Endothelial cell of umbilical vein (primary cell): ENCODE measurements around the gene CNNM3. TPM values are rescaled to one million over a fixed set of nuclear protein-coding genes. Genes with fewer than 3 reads are reported as not detected.

ENCODE experiments used
- BruUV-seq: library from RNA; stranded (reverse); fragments of 400-500 nt; replicated peaks from 2 replicates; lab custom pipeline; 2021; lab: Mats Ljungman, UMichigan
- CTCF ChIA-PET: fragments of 300-600, 350-600 bp; sonication (Branson Sonifier 250); formaldehyde crosslinking; loops from one replicate; lab custom pipeline; 2021; ENCODE audit warnings: antibody characterized with exemption, inconsistent platforms; lab: Charles Lee
- POLR2A ChIA-PET: fragments of 300-600, 350-600 bp; sonication (Branson Sonifier 250); formaldehyde crosslinking; loops from one replicate; lab custom pipeline; 2021; ENCODE audit warnings: antibody characterized with exemption, inconsistent platforms; lab: Charles Lee
- DNase-seq: peaks from one replicate; pipeline ENCODE4 v3.0.0-alpha.2; 2011; ENCODE audit warnings: low read depth, low spot score
- FAIRE-seq: peaks from 2 replicates; lab custom pipeline; 2011; peaks lifted over from hg19 to GRCh38; lab: Jason Lieb, UNC
- H2AFZ ChIP-seq: 2 replicates; pipeline ENCODE4 v1.6.0; 2012; ENCODE audit warnings: low read depth, low read length, control low read depth, inconsistent platforms
- H3K27ac ChIP-seq: 2 replicates; pipeline ENCODE4 v1.5.1; 2011; ENCODE audit warnings: low read depth, mild to moderate bottlenecking, control low read depth, low read length, moderate library complexity; ENCODE audit not compliant: insufficient read depth
- H3K27me3 ChIP-seq, 2 experiments: 2 replicates each; pipeline versions ENCODE4 v1.6.0 to v1.6.1; 2011; ENCODE audit warnings: low read length in 2 of 2, mixed read lengths in 1 of 2; ENCODE audit not compliant: control insufficient read depth in 2 of 2, insufficient read depth in 2 of 2
- H3K36me3 ChIP-seq, 2 experiments: 2 replicates in 1 of 2; 3 replicates in 1 of 2; pipeline ENCODE4 v1.5.1; 2011; ENCODE audit warnings: low read length in 2 of 2, mild to moderate bottlenecking in 1 of 2, moderate library complexity in 1 of 2; ENCODE audit not compliant: control insufficient read depth in 2 of 2, insufficient read depth in 2 of 2; ENCODE audit errors: extremely low read depth in 1 of 2
- H3K4me1 ChIP-seq: 3 replicates; pipeline ENCODE4 v1.5.1; 2011; ENCODE audit warnings: mild to moderate bottlenecking, low read length; ENCODE audit not compliant: control insufficient read depth, insufficient read depth; ENCODE audit errors: extremely low read depth
- H3K4me2 ChIP-seq: 2 replicates; pipeline ENCODE4 v1.6.1; 2011; ENCODE audit warnings: low read length, control low read depth, mixed read lengths; ENCODE audit not compliant: insufficient read depth
- H3K4me3 ChIP-seq, 3 experiments: fragments of 200-600 bp in 1 of 3; sonication (generic), shearing (Covaris generic) in 1 of 3; replicated peaks in 1 of 3; 2 replicates each; pipeline ENCODE4 v1.5.1; 2011 to 2016; ENCODE audit warnings: control low read depth in 3 of 3, low read length in 3 of 3, mild to moderate bottlenecking in 2 of 3, inconsistent platforms in 1 of 3, low read depth in 1 of 3, moderate library complexity in 1 of 3; ENCODE audit not compliant: insufficient read depth in 1 of 3
- H3K79me2 ChIP-seq: 2 replicates; pipeline ENCODE4 v1.6.0; 2012; ENCODE audit warnings: low read length, inconsistent platforms; ENCODE audit not compliant: control insufficient read depth, insufficient read depth
- H3K9ac ChIP-seq: replicated peaks from 2 replicates; pipeline ENCODE3; 2011; ENCODE audit warnings: low read length, control low read depth; ENCODE audit not compliant: insufficient read depth; ENCODE audit errors: extremely low read depth
- H3K9me1 ChIP-seq: replicated peaks from 3 replicates; pipeline ENCODE4 v1.6.0; 2011; ENCODE audit warnings: mild to moderate bottlenecking, low read length; ENCODE audit not compliant: control insufficient read depth, insufficient read depth; ENCODE audit errors: extremely low read depth
- H3K9me3 ChIP-seq: replicated peaks from 2 replicates; pipeline ENCODE4 v1.5.1; 2012; ENCODE audit warnings: low read length, inconsistent platforms; ENCODE audit not compliant: control insufficient read depth, insufficient read depth
- H4K20me1 ChIP-seq: replicated peaks from 2 replicates; pipeline ENCODE3; 2011; ENCODE audit warnings: mild to moderate bottlenecking, low read length; ENCODE audit not compliant: control insufficient read depth, insufficient read depth; ENCODE audit errors: extremely low read depth
- EZH2 ChIP-seq: IDR thresholded peaks from 2 replicates; pipeline ENCODE4 v1.6.1; 2012; ENCODE audit warnings: borderline replicate concordance, low read depth, mild to moderate bottlenecking, moderate library complexity, low read length, inconsistent platforms; ENCODE audit not compliant: severe bottlenecking
- FOS ChIP-seq: IDR thresholded peaks from 2 replicates; pipeline ENCODE4 v1.6.1; 2011; ENCODE audit warnings: mild to moderate bottlenecking, low read length, moderate library complexity, borderline replicate concordance; ENCODE audit not compliant: insufficient read depth
- GATA2 ChIP-seq: IDR thresholded peaks from 2 replicates; pipeline ENCODE4 v1.7.0; 2011; ENCODE audit warnings: low read depth, mild to moderate bottlenecking, moderate library complexity, mixed read lengths, low read length; ENCODE audit not compliant: insufficient read length, insufficient read depth
- JUN ChIP-seq: IDR thresholded peaks from 2 replicates; pipeline ENCODE4 v1.6.1; 2011; ENCODE audit warnings: borderline replicate concordance, low read depth; ENCODE audit not compliant: insufficient read length, insufficient read depth
- MYC ChIP-seq: IDR thresholded peaks from one replicate; pipeline ENCODE4 v1.6.1; 2011; ENCODE audit warnings: mild to moderate bottlenecking, low read depth, low read length
- POLR2A ChIP-seq: IDR thresholded peaks from 2 replicates; pipeline ENCODE4 v1.6.1; 2012; ENCODE audit warnings: low read depth, mild to moderate bottlenecking, control low read depth, low read length
- POLR2AphosphoS5 ChIP-seq: IDR thresholded peaks from 2 replicates; pipeline ENCODE4 v1.6.1; 2012; ENCODE audit warnings: low read depth, mild to moderate bottlenecking, control low read depth, low read length, moderate library complexity; ENCODE audit not compliant: insufficient read depth
- dilution Hi-C: fragments of 300-500 bp; cut with MboI; formaldehyde crosslinking; loops from one replicate; pipeline ENCODE4 v1.15.0; 2019; ENCODE audit warnings: low sequenced_read_pairs; ENCODE audit not compliant: extremely low pct_ligation_motif_present
- intact Hi-C: fragments of 100-400 bp; cut with micrococcal nuclease; formaldehyde crosslinking; loops from one replicate; pipeline ENCODE4 v1.10.0; 2022
- polyA plus RNA-seq, 4 experiments: library from polyadenylated mRNA; depleted of rRNA in 3 of 4; stranded (reverse) in 3 of 4; unstranded in 1 of 4; fragments of >200 nt; gene quantifications; 2 replicates each; pipeline versions ENCODE4 v1.2.1 to v1.2.3, GENCODE V29; 2011 to 2012; ENCODE audit warnings: missing spikeins in 1 of 4
- total RNA-seq: library from RNA; stranded (reverse); gene quantifications from 2 replicates; pipeline ENCODE4 v1.2.3, GENCODE V29; 2021
- TF ChIP-seq, protein P1 (sequence below): IDR thresholded peaks from 2 replicates; pipeline ENCODE4 v1.6.1; 2011; ENCODE audit not compliant: insufficient read depth, insufficient read length
- TF ChIP-seq, protein P2 (sequence below), 2 donors: IDR thresholded peaks; 1 replicate in 1 of 2; 2 replicates in 1 of 2; pipeline ENCODE4 v1.5.1; 2011; ENCODE audit warnings: low read length in 2 of 2, mild to moderate bottlenecking in 2 of 2, moderate library complexity in 2 of 2, control low read depth in 1 of 2, inconsistent platforms in 1 of 2, low read depth in 1 of 2; ENCODE audit not compliant: insufficient read depth in 1 of 2; ENCODE audit errors: extremely low read depth in 1 of 2

CNNM3 gene
- total and polyA plus RNA-seq, 2 donors (not counting 3 experiments of a cell fraction or from before 2014, with no cell fraction given): 13.0 to 14.9 TPM

DNA sequence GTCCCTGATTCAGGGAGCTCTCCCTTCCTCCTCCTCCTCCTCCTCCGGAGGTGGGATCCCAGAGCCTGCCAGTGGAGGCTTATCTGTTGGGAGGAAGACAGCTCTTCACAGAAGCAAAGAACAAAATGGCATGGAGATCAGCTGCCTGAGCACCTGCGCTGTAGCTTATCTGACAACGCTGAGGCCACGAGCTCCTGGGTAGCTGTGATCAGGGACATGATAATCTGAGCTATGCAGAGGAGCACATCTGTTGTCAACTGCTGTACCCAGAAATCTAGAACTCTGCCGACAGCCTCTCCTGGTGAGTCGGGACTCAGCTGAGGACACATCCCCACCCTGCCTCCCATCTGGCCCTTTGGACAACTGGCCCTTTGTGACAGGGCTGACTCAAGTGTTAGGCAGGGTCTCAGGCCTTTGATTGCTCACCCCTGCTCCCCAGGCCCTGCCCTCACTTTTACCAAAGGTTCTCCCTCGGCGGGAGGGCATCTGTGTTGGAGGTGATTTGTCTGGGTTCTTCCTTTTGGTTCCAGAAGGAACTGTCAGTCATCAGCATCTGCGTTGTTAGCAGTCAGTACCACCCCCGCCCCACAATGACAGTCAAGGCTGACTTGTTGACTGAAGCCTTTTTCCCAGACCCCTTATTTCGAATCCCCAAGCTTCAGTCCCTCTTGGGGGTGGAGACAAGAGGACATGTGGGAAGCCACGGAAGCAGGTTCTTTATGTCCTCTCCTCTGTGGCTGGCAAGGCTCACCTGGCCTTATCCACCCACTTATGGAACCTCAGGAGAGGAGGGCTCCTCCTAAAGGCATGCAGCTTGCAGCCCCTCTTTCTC, 5.9 kb upstream of the CNNM3 start:
- Histone ChIP-seq H3K9me3 (no peaks in the 10 kb centered on the region), H3K4me3 (no peak overlapping the region), H3K9me1 (no peaks in the 10 kb centered on the region), H4K20me1 (no peaks in the 10 kb centered on the region), H3K27me3 (no peaks in the 10 kb centered on the region), H3K9ac (no peak overlapping the region), H3K4me1 (peaks cover under 1% of the 10 kb centered on the region), H3K4me2 (no peak overlapping the region), H3K36me3 (no peaks in the 10 kb centered on the region), H3K79me2 (no peaks in the 10 kb centered on the region), H2AFZ (no peak overlapping the region), H3K27ac (no peak overlapping the region)
- BruUV-seq: no TSS peak
- ChIA-PET POLR2A (no interaction called here), CTCF (interaction anchor here (0.6 to 3.6 kb wide), 3 partner anchors 10 to 46 kb away, joined by 3 to 12 read pairs (median 3); no protein-coding TSS in a partner anchor)
- dilution Hi-C loops (no loop called here), intact Hi-C loops (no loop called here)
- no peak for TF ChIP-seq EZH2
- TF ChIP-seq POLR2AphosphoS5: no peak
- DNase-seq (no peak), FAIRE-seq (no peak)

DNA sequence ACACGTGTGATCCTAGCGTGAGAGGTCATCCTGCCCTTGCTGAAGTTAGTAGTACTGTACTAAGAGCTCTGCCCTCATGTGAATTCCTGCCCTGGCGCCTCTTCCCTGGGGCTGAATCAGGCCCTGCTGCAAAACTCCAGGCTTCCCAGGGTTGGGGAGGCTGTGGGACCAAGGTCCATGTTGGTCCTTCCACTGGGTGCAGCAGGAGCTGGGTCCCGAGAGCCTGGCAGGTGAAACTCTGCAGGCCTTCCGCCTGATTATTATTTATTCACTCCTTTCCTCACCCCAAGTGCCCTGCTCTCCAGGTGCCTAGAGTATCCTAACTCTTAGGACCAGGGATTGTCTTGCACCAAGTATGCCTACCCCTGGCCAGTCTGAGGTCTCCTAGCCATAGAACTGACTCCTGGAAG, 5.3 kb upstream of the CNNM3 start:
- Histone ChIP-seq H3K9ac (no peak overlapping the region), H3K4me3 (no peak overlapping the region), H2AFZ (no peak overlapping the region), H3K36me3 (no peaks in the 10 kb centered on the region), H3K27me3 (no peaks in the 10 kb centered on the region), H3K4me1 (peaks cover 5% of the 10 kb centered on the region), H3K9me3 (no peaks in the 10 kb centered on the region), H3K27ac (no peak overlapping the region), H4K20me1 (no peaks in the 10 kb centered on the region), H3K9me1 (no peaks in the 10 kb centered on the region), H3K4me2 (no peak overlapping the region), H3K79me2 (no peaks in the 10 kb centered on the region)
- TF ChIP-seq MYC: no peak
- TF ChIP-seq POLR2A: no peak
- TF ChIP-seq JUN: no peak
- no peak for TF ChIP-seq POLR2AphosphoS5
- TF ChIP-seq GATA2: no peak
- TF ChIP-seq FOS: no peak
- TF ChIP-seq, protein P1, sequence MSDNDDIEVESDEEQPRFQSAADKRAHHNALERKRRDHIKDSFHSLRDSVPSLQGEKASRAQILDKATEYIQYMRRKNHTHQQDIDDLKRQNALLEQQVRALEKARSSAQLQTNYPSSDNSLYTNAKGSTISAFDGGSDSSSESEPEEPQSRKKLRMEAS: no peak
- no peak for TF ChIP-seq EZH2
- TF ChIP-seq, protein P2, sequence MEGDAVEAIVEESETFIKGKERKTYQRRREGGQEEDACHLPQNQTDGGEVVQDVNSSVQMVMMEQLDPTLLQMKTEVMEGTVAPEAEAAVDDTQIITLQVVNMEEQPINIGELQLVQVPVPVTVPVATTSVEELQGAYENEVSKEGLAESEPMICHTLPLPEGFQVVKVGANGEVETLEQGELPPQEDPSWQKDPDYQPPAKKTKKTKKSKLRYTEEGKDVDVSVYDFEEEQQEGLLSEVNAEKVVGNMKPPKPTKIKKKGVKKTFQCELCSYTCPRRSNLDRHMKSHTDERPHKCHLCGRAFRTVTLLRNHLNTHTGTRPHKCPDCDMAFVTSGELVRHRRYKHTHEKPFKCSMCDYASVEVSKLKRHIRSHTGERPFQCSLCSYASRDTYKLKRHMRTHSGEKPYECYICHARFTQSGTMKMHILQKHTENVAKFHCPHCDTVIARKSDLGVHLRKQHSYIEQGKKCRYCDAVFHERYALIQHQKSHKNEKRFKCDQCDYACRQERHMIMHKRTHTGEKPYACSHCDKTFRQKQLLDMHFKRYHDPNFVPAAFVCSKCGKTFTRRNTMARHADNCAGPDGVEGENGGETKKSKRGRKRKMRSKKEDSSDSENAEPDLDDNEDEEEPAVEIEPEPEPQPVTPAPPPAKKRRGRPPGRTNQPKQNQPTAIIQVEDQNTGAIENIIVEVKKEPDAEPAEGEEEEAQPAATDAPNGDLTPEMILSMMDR (IDR thresholded peaks at IDR 0.05; ENCODE audit: extremely low read depth in 1 of 2, insufficient read depth in 1 of 2, low read depth in 1 of 2, low read length in 2 of 2): no peak
- CTCF ChIA-PET: interaction anchor here (0.6 to 3.6 kb wide), 2 partner anchors 10 to 37 kb away, joined by 3 to 12 read pairs; no protein-coding TSS in a partner anchor
- POLR2A ChIA-PET: no interaction called here
- FAIRE-seq (no peak), DNase-seq (no peak)
- dilution Hi-C loops (no loop called here), intact Hi-C loops (no loop called here)
- no TSS peak for BruUV-seq
